ENCODE data around the gene KCND3. TPM values are rescaled to one million over a fixed set of nuclear protein-coding genes. Genes with fewer than 3 reads are reported as not detected.

The KCND3 gene
- total RNA-seq, 1 donor = 0.09 TPM

DNA sequence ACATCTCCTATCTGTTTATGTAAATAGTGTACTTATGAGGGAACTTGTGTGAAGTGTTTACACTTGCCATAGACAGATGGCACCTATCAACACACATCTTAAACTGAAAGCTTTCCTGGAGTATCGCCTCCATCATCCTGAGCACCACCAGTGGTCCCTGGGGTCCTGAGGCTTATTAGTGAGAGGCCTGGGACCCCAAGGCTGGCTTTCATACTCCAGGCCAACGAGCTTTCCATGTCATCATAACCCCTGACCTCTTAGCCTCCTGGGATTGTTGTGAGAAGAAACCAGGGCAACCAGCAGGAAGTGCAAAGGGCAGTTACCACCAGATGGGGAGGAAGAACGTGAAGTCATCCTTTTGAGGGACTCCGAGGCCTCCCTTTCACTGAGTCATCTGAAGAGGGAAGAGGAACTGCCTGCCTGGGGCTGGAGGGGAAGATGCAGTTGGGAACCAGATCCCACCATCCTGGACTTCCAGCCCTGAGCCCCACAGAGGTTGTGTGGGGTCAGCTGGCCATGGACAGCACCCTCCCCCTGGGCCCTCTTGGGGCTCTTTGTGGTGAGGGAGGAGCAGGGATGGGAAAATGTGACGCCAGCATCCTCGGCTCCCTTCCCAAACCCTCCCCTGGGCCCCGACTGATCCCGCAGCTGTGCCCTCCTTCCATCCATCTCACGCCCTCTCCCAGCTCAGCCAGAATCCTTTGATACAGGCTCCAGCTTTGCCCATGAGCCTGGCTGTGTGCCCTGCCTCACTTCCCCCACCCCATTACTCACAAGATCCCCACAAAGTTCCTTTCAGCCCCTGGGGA lies 256.1 kb downstream of the KCND3 start:
- DNase-seq (ENCODE audit: low read depth) = peak; percentile 51
- TF ChIP-seq, protein P1, sequence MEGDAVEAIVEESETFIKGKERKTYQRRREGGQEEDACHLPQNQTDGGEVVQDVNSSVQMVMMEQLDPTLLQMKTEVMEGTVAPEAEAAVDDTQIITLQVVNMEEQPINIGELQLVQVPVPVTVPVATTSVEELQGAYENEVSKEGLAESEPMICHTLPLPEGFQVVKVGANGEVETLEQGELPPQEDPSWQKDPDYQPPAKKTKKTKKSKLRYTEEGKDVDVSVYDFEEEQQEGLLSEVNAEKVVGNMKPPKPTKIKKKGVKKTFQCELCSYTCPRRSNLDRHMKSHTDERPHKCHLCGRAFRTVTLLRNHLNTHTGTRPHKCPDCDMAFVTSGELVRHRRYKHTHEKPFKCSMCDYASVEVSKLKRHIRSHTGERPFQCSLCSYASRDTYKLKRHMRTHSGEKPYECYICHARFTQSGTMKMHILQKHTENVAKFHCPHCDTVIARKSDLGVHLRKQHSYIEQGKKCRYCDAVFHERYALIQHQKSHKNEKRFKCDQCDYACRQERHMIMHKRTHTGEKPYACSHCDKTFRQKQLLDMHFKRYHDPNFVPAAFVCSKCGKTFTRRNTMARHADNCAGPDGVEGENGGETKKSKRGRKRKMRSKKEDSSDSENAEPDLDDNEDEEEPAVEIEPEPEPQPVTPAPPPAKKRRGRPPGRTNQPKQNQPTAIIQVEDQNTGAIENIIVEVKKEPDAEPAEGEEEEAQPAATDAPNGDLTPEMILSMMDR (IDR thresholded peaks at IDR 0.05; ENCODE audit: insufficient read depth, low read length) = no peak
- no peak overlapping the region for H3K4me3 ChIP-seq (ENCODE audit: low read depth, low read length)

GRCh38 chr1:111732718-111733117 lies 256.8 kb downstream of the KCND3 start:
- DNase-seq (ENCODE audit: low read depth) = no peak
- no peak overlapping the region for H3K4me3 ChIP-seq (ENCODE audit: low read depth, low read length)
- TF ChIP-seq, protein P1 (IDR thresholded peaks at IDR 0.05; ENCODE audit: insufficient read depth, low read length) = no peak

GRCh38 chr1:111731956-111732355 lies 257.5 kb downstream of the KCND3 start:
- TF ChIP-seq, protein P1 (IDR thresholded peaks at IDR 0.05; ENCODE audit: insufficient read depth, low read length) = no peak
- DNase-seq (ENCODE audit: low read depth) = no peak
- no peak overlapping the region for H3K4me3 ChIP-seq (ENCODE audit: low read depth, low read length)

- H3K4me3 ChIP-seq (ENCODE audit: low read depth, low read length) = no peak overlapping the region
- no peak for DNase-seq (ENCODE audit: low read depth)
- TF ChIP-seq, protein P1 (IDR thresholded peaks at IDR 0.05; ENCODE audit: insufficient read depth, low read length) = no peak
Observed at GRCh38 chr1:111730706-111731105, 258.8 kb downstream of the KCND3 start.

- H3K4me3 ChIP-seq (ENCODE audit: low read depth, low read length) = no peak overlapping the region
- DNase-seq (ENCODE audit: low read depth) = no peak
- TF ChIP-seq, protein P1 (IDR thresholded peaks at IDR 0.05; ENCODE audit: insufficient read depth, low read length) = no peak
Observed at GRCh38 chr1:111729946-111730681, 259.4 kb downstream of the KCND3 start.

GRCh38 chr1:111729271-111729921 lies 260.1 kb downstream of the KCND3 start:
- DNase-seq (ENCODE audit: low read depth) = no peak
- TF ChIP-seq, protein P1 (IDR thresholded peaks at IDR 0.05; ENCODE audit: insufficient read depth, low read length) = no peak
- no peak overlapping the region for H3K4me3 ChIP-seq (ENCODE audit: low read depth, low read length)
